ENCODE results near the gene SCUBE2.
"Not testable (repeated sequence)": the region's sequence is repeated elsewhere in the genome, so short reads cannot be mapped to it uniquely, and the experiment has no call there.

SCUBE2 gene

DNA sequence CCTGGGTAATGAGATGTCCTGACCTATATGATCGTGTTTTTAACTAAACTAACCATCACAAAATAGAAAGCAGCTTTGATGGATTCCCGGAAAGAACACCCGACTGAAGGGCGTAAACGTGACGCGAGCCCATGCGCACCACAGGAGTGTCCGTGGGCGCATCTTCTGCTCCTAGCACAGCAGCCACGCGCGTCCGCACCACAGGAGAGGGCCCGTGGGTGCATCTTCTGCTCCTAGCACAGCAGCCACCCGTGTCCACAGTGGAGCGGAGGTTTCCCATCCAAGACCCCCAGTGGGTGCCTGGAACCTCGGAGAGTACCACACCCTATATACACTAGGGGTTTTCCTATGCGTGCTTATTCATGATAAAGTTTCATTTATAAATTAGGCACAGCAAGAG is 51.5 kb downstream of the SCUBE2 start:
- no peak for DNase-seq

DNA sequence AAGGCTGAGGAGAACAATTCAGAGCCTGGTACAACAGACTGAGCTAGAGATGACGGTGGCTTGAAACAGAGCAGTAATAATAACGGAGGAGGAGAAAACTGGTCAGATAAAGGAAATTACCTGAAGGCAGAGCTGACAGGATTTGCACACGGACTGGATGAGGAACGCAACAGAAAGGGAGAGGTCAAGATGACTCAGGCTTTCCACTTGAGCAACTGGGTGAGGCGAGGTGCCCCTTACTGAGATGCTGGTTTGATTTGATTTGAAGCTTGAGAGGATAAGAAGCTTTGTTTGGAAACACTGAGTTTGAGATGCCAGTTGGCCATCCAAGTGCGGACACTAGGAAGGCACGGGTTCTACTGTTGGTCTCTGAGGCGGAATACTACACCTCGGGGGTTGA is 52.2 kb downstream of the SCUBE2 start:
- DNase-seq, result no peak

DNA sequence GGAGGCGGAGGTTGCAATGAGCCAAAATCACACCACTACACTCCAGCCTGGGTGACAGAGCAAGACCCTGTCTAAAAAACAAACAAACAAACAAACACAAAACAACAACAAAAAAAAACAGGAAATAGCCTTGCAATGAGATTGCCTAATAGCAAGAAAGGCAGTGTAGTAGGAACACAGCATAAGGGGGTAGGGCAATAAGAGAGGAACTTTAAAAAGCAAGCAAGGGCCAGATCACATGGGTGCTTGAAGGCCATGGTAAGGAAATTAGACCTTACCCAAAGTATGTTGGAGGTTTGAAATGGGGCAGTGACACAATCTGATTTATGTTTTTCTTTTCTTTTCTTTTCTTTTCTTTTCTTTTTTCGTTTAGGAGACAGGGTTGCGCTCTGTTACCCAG is 52.9 kb downstream of the SCUBE2 start:
- DNase-seq, result no peak

DNA sequence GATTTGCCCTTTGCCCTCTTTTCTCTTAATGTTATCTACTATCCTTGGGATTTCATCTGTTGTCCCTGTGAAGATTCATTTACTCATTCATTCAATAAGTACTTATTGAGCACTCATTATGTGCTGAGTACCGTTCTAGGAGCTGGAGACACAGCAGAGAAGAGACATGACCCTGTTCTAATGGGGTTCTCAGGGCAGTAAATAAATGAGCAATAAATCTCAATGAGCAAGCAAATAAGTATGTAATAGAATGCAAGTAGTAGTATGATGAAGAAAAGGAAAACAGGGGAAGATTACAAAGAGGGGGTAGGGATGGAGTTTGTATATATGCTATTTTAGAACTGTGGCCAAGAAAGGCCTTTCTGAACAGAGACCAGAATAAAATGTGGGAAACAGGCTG is 53.4 kb downstream of the SCUBE2 start:
- DNase-seq, result no peak

DNA sequence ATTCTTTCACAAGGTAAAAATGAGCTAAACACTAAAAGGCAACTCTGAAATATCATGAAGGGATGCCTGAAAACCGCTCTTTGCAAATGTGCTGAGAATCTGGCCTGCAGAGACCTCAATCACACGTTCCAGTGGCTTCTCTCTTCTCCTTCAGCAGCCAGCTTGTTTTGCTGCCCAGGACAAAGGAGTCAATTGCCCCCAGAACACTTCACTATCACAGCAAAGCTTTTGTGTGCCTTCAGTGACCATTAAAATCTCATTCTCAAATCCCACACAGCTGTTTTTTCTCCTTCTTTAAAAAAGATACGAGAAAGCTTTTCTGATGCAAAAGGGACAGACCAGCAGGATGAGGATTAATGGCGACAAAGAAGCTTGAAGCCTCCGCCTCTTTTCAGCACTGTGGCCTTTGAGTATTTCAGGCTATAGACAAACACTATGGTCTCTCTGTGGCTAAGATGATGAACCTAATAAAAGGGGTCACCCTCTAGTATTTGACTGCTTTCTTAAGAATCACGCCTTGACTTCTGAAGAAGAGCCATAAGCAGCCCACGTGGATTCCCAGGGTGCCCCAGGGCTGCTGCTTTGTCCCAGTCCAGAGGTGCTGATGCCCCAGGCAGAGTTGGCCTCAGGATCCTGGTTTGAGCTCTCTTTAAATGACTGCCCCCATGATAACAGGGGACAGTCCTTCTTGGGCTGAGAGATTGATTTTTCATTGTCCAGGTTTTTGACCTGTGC is 54.2 kb downstream of the SCUBE2 start:
- no peak for DNase-seq

DNA sequence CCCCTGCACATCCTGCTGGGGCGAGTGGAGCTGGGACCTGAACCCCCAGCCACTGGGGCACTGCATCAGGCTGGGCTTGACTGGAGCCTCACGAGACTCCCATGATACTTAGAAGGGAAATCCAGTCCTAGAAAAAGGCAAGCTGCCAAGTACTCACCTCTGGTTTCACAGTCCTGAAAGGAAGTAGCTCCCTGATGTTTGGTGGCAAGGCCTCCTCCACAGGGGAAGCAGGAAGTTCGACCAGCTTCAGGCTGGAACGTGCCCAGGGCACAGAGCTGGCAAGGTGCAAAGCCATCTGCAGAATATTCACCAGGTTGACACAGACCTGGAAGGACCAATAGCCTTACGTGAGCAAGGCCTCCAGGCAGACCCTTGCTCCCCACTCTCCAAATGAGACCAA is 60.8 kb downstream of the SCUBE2 start:
- DNase-seq, result no peak

DNA sequence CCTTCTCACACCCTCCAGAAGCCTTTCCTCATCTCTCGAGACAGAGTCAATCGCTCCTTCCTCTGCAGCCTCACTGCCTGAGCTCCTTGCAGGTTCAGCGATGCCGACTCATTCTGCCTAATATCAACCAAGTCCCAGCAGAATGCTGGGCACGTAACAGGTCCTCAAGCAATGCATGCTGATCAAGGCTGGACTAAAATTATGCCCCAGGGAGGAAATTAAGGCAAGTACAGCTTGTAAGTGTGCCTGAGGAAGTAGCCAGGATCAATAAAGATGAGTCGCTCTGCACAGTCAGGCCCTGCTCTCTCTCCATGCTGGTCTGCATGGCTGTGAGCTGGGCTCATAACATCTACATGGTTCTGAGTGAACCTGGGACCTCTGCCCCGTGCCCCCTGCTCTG is 62.0 kb downstream of the SCUBE2 start:
- no peak for DNase-seq

DNA sequence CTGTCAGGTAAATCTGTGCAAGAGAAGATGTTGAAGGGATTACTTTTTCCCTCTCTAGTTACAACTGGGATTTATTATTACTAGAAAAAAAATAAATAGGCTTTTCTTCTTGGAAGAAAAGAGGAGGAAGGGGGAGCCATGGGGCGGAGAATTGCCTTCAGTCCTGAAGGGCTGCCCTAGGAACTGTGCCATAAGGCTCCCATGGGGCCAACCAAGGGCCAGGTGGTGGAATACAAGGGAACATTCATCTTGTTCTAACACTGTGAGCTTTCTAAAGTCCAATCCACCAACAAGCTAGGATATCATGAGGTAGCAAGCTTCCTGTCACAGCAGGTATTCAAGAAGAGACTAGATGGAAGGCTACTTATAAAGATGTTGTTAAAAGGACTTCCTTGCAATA is 62.8 kb downstream of the SCUBE2 start:
- no peak for DNase-seq

DNA sequence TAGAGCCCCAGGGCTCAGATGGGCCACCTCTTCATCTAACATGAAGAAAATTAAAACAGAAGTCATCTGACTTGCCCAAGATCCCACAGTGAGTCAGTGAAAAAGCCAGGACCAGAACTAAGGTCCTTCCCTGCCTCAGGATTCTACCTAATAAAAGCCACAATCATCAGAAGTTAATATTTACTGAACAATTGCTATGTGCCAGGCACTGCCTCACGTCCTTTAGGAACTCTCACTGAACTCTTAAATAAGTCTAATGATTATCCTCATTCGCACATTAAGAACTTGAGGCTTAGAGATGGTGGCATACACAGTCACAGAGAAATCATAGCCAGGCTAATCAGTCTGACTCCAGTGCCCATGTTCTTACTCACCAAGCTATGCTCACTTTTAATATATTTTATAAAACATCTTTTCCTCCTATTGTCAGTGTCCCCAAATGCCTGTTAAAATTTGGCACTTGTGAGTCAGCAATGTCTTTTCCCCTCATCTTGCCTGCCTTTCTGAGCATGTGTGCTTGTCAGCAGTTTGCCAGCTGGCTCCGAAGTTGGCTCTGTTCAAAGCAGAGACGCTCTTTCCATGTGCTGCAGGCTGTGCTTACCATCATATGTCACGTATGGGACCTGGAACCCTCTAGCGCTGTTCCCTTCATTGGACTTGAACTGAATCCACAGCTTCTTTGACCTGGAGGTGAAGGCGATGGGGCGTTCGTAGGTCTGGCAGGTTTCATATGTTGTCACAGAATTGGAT is 66.1 kb downstream of the SCUBE2 start:
- no peak for DNase-seq

DNA sequence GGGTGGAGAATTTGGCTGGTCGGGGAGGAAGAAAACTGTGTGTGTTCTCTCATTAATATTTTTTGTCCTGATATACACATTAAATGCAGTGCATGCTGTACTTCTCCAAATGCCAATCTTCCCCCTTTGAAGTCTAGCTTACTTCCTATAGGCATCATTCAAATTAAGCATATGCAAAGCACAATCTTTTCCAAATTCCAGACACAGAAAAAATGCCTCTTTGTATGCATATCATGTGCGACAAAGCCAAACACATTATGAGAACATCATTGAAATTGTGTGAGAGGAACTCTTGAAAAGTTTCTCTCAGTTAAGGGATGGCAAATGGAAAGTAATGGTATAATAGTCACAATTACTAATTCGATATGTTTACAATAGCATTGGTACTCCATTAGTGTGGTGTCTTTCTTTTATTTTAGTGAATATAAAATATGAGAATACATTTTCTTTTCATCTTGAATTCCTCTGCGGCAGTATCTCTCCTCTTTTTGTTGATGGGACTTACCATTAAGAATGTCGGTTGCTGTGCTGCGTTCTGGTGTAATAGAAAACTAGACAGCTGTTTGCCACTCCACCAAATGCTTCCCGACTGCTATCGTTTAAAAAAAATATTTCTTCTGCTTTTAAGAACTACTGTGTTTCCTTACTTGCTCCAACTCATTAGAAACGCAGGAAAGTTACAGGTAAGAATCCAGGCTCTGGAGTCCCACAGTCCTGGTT is 68.3 kb downstream of the SCUBE2 start:
- DNase-seq, result no peak

DNA sequence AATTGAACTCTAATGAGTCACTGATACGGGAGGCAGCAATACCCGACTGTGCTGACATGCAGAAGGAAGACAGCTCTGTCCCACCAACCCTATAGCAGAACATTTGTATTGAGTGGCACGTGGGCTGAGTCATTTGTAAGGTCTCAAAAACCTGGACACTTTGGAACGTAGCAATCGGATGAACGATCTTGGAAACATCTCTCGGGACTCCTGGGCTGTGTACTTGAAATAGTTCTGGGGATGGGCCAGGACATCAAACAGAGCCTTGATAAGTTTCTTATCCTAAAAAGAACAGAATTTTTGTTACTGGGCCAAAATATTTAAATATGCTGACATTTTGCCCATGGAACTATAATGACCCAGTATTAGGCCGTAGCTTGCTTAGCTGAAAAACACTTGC is 70.5 kb downstream of the SCUBE2 start:
- DNase-seq, result no peak

DNA sequence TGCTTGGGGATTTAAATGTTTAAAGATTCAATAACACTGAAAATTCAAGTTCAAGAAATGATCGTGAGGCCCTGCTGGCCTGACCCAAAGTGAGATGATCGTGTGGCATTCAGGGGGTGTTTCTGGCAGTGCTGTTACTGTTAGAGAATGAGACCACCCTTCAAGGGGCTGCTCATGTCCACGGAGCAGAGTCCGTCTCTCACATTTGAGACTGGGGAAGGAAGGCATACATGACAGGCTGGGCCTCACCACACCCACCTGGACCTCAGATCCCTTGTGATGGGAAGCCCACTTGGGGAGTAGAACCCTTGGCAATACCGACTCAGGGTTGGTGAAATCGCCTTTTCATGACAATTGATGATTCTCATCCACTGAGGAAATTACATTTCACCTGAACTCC is 71.5 kb downstream of the SCUBE2 start:
- DNase-seq, result no peak

DNA sequence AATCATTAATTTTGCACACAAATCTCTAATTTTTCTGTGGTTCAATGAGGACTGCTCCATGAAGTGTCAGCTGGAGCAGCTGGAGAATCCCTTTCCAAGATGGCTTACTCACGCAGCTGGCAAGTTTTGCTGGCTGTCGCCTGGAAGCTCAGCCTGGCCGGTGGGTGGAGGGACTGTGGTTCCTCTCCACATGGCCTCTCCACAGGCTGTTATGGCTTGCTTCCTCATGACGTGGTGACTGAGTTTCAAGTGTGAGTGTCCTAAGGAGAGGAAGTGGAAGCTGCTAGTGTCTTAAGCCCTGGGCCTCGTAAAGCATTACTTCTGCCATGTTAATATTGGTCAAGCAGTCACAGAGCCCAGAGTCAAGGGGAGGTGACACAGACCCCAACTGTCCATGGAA is 73.6 kb downstream of the SCUBE2 start:
- DNase-seq, result no peak

DNA sequence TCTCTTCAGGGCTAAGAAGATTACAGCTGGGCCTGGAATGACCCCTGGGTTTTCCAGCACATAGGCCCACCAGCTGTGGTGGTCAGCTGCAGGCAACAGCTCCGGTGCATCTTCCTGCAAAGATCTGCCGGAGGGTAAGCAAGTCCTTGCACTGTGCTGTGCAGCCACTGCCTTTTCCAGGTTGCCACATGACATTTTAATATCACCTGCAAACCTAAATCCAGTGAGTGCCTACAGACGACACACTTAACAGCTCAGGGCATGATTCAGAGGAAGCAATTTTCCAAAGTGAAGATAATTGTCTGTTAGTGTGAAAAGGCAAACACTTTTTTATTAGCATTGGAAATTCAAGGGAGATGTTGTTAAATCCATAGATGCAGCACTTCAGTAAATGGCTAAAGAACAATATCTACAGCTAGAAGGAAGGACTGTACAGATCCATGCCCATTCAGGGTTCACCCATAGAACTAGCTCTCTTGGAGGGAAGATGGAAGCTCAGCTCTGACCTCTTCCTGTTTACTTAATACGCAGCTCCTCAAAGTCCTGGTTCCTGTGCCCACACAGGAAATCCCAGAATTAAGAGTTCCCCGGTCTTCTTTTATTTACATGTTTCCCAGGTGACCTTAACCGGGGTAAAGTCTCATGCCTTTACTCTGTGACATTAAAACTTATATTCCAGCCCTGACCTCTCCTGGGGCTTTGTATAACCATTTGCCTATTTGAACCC is 74.3 kb downstream of the SCUBE2 start:
- DNase-seq, result no peak

DNA sequence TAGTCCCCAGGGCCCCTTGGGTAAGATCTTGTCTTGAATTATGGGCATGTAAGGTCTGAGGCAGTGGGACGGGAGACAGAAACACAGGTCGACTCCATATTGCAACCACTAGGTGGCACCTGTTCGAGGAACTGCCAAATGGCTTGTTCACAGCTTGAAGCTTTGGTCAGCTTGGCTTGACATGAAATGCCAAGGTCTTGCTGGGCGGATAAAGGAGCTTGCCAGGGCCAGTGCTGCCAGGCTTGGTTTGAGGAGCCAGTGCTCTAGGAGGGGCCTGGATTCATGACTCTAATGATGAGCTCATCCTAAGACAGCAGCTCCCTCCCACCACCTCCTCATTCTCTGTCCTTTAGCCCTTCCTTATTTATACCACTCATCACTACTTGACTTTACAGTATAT is 75.7 kb downstream of the SCUBE2 start:
- peak; percentile 61 for DNase-seq

DNA sequence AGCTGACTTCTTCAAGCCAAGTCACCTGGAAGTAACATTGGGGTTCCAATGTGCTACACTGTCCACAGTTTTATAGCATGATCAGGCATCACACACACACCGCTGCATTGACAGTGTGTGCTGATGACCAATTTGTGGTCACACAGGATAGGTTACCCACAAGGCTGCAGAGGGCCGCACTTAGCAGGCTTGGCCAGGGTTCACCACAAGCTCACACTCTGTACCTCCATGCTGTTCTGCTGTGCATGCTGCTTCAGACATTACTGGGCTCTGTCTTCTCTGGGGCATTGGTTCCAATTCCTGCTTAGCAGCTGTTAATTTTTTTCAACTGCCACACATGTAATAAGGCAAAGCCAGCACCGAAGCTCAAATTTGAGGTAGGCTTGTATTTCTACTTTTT is 76.6 kb downstream of the SCUBE2 start:
- no peak for DNase-seq

DNA sequence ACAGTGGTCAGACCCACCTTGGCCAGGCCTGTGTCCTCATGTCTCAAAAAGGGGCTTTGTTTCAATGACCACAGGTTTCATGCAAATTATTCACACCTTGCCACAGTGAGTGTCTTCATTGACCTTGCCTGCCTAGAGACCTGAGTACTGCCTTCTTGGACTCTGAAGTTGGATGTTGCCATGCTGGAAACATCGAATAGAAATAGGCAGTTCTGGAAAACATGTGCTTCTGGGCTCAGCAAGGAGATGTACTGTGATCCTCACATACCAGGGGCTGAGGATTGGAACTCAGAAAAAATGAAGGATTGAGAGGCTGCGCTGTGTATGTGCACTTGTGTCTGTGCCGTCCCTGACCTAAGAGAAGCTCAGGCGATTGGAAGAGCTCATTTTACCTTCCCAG is 78.0 kb downstream of the SCUBE2 start:
- DNase-seq, result no peak

DNA sequence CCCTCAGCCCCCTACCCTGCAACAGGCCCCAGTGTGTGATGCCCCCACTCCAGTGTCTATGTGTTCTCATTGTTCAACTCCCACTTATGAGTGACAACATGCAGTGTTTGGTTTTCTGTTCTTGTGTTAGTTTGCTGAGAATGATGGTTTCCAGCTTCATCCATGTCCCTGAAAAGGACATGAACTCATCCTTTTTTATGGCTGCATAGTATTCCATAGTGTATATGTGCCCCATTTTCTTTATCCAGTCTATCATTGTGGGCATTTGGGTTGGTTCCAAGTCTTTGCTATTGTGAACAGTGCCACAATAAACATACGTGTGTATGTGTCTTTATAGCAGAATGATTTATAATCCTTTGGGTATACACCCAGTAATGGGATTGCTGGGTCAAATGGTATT is 81.9 kb downstream of the SCUBE2 start:
- not testable (repeated sequence) for DNase-seq

DNA sequence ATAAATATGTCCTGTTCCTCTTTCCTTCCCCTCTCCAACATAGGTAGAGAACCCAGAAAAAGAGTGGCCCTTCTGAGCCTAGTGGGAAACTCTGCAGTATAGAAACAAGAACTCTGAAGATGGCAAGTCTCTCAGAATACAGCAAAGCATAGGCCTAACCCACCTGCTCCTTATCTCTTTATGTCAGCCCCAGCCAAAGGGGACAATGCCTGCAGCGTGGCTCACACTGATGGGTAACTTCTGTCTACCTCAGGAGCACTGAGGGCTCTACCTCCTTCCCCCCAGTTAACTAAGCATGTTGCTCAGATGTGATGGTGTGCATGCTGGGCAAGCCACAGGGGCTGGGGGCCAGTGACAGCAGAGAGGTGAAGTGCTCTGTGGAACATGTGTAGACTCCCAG is 82.7 kb downstream of the SCUBE2 start:
- DNase-seq, result no peak

DNA sequence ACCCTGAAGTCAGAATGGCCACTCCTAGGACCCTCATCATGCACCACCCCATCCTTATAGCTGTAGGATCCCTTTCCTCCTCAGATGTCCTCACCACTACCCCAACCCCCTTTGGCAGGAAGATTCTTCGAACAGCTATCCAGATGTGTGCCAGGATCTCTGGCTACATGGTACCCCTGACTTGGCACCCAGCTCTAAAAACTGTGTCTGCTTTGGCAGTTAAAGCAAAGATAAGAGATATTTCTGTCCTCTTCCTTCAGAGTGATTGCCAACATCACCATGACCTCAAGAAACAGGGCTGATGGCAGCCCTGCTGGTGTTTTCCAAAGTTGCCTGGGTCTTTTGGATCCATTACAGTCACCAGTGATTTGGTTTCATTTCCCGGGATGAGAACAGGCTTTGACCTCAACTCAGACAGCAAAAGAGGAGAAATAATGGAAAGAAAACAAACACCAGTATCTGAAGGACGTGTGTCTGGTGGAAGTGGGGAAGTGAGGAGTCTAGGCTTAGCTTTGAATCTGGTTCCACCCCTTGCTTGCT is 83.3 kb downstream of the SCUBE2 start:
- no peak for DNase-seq

DNA sequence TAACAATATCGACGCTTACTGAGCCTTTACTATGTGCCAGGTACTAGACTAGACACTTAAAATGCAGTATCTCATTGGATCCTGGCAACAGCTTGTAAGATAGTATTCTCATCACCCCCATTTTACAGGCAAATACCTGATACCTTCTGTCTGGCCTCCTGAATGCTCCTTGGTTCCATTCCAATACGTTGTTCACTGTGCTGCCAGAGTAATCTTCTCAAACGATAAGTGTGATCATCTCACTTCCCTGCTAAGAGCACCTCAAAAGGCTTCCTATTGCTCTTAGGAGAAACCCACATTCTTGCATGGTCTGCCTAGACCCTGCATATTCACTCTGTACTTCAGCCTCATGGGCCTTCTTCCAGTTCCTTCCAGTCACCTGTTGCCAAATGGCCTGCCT is 86.3 kb downstream of the SCUBE2 start:
- no peak for DNase-seq

DNA sequence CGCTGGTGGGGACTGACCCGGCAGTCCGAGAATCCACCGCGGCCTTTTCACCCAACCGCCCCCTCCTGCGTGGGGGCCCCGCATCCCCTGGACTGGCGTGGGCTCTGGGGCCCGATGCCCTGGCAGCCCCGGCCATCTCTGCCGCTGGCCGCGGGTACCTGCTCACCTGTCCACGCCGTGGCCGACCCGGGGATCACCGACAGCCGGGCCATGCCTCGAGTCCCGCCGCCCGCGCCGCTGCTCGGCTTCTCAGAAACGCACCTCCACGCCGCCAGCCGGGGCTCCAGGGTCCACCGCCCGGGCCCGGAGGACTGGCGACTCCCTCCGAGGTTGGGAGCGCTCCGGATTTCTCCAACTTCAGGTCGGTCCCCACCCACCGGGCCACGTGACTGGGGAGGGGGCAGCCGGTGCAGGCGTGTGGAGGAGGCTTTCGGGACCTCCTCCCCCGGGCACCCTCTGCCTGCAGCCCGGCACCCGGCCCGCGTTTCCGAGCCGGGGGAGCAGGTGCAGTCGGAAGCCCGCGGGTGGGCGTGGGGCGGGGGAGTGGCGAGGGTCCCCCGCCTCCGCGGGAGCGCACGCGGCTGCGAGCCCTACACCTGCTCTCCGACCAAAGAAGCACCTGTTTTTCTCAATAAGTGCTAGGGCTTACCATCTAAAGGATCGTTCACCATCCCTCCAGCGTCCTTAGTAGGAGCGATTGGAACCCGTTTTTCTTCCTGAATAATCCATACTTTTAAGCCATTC is 87.0 kb downstream of the SCUBE2 start:
- peak; percentile 22 for DNase-seq

Measured in NCI-H1105 (cell line).